Ishikawa (cell line): ENCODE results near the gene RXRA.

ENCODE experiments used
- CEBPB ChIP-seq: IDR thresholded peaks from 2 replicates; pipeline ENCODE4 v1.6.1; 2012
- CREB1 ChIP-seq: IDR thresholded peaks from 2 replicates; pipeline ENCODE4 v1.6.1; 2012; ENCODE audit warnings: low read depth
- EP300 ChIP-seq: IDR thresholded peaks from 2 replicates; pipeline ENCODE4 v1.6.1; 2012; ENCODE audit warnings: borderline replicate concordance
- FOXM1 ChIP-seq: IDR thresholded peaks from 2 replicates; pipeline ENCODE4 v1.6.1; 2012; ENCODE audit warnings: low read depth, borderline replicate concordance
- MAX ChIP-seq: IDR thresholded peaks from 2 replicates; pipeline ENCODE4 v1.6.1; 2012
- NFIC ChIP-seq: IDR thresholded peaks from 2 replicates; pipeline ENCODE4 v1.6.1; 2012
- RAD21 ChIP-seq: IDR thresholded peaks from 2 replicates; pipeline ENCODE4 v1.6.1; 2012; ENCODE audit warnings: low read depth
- REST ChIP-seq: IDR thresholded peaks from 2 replicates; pipeline ENCODE4 v1.6.1; 2012; ENCODE audit warnings: low read depth, mild to moderate bottlenecking
- TAF1 ChIP-seq: IDR thresholded peaks from 2 replicates; pipeline ENCODE4 v1.6.1; 2012; ENCODE audit warnings: low read depth, mild to moderate bottlenecking
- TEAD4 ChIP-seq: IDR thresholded peaks from 2 replicates; pipeline ENCODE4 v1.6.1; 2012
- USF1 ChIP-seq: IDR thresholded peaks from 2 replicates; pipeline ENCODE4 v1.6.1; 2012
- YY1 ChIP-seq: IDR thresholded peaks from 2 replicates; pipeline ENCODE4 v1.6.1; 2012; ENCODE audit warnings: low read depth

GRCh38 chr9:134433909-134434882 lies 107.9 kb downstream of the RXRA start:
- no peak for TF ChIP-seq NFIC
- TF ChIP-seq CEBPB = no peak
- no peak for TF ChIP-seq EP300
- no peak for TF ChIP-seq REST
- TF ChIP-seq YY1 = no peak
- TF ChIP-seq USF1 = no peak
- no peak for TF ChIP-seq RAD21
- TF ChIP-seq FOXM1 = no peak
- TF ChIP-seq TAF1 = no peak
- no peak for TF ChIP-seq MAX
- no peak for TF ChIP-seq TEAD4
- no peak for TF ChIP-seq CREB1
